LNCaP clone FGC (cell line): ENCODE data around the gene GRIA1.

ENCODE experiments used
- DNase-seq: peaks from one replicate; pipeline ENCODE4 v3.0.0-alpha.2; 2011; ENCODE audit warnings: low read depth
- H3K4me3 ChIP-seq: 2 replicates; pipeline ENCODE4 v1.5.1; 2011; ENCODE audit warnings: mild to moderate bottlenecking, low read depth, low read length, control low read depth
- CTCF ChIP-seq: IDR thresholded peaks from 2 replicates; pipeline ENCODE4 v1.5.1; 2012; ENCODE audit warnings: mild to moderate bottlenecking; ENCODE audit not compliant: control insufficient read depth, insufficient read depth; ENCODE audit errors: extremely low read depth

GRIA1 gene

GRCh38 chr5:153542536-153542935 lies 52.1 kb downstream of the GRIA1 start:
- H3K4me3 ChIP-seq = no peak overlapping the region
- no peak for DNase-seq
- TF ChIP-seq CTCF = no peak

GRCh38 chr5:153543288-153543687 lies 52.8 kb downstream of the GRIA1 start:
- no peak overlapping the region for H3K4me3 ChIP-seq
- no peak for TF ChIP-seq CTCF
- DNase-seq = no peak

GRCh38 chr5:153543959-153544470 lies 53.5 kb downstream of the GRIA1 start:
- DNase-seq = no peak
- no peak overlapping the region for H3K4me3 ChIP-seq
- no peak for TF ChIP-seq CTCF

- no peak for TF ChIP-seq CTCF
- H3K4me3 ChIP-seq = no peak overlapping the region
- no peak for DNase-seq
Measured at GRCh38 chr5:153544706-153545105, 54.2 kb downstream of the GRIA1 start.

- DNase-seq = no peak
- H3K4me3 ChIP-seq = no peak overlapping the region
- TF ChIP-seq CTCF = no peak
Measured at GRCh38 chr5:153546566-153546965, 56.1 kb downstream of the GRIA1 start.

- no peak overlapping the region for H3K4me3 ChIP-seq
- DNase-seq = no peak
Measured at GRCh38 chr5:153551537-153552079, 61.1 kb downstream of the GRIA1 start.

More at GRCh38 chr5:153551537-153552079, 61.1 kb downstream of the GRIA1 start:
- TF ChIP-seq CTCF = no peak
